HG02852 (cell line): ENCODE data around the gene ZNF593.

ENCODE experiments used
- ATAC-seq: cut with Tn5 transposase; IDR thresholded peaks from one replicate; pipeline ENCODE4 v1.9.1; 2021; ENCODE audit warnings: mild to moderate bottlenecking, moderate library complexity; ENCODE audit not compliant: unreplicated experiment

The ZNF593 gene

DNA sequence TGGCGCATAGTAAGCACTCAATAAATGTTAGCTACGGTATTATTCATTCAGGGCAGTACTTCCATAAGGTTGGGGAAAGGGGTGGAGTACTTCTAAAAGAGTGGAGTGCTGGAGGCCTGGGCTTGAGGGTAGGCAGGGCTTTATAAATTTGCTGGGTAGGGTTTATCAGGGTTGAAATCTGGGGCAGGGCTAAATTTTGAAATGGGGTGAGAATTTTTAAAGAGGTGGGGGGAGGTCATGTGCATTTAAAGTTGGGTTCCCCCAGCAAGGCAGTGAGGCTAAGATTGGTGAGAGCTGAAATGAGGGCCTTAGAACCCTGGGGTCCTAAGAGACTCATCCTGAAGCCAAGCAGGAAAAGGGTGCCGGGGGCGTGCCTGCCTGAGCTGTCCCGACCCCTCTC is 30.7 kb downstream of the ZNF593 start:
- ATAC-seq, result no peak

DNA sequence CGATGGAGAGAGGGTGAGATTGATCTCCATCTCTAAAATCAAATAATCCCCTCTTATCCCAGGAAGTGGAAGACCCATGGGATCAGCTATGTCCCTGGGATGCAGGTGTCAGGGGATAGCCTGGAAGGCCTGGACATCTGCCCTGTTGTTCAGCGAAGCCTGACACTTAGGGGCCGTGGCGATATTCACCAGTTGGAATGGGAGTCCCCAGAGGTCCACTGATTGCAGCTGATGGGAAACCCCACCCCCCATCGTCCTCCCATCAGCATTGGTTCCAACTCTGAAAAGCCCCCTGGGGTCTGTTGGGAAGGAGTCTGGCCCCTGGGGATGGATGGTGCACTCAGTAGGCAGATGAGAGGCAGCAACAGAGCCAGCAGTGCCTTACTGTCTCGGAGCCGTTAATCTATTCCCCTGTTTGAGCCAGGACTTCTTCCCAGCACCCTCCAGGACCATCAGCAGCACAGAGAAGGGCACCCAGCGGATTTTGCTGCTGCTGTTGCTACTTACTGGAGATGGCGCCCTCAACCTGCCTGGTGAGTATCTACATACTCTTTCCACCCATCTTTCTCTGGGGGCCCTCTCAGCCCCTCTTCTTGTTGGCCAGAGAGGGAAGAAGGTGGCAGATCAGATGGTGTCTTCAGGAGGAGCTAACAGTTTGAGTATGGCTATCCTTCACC is 34.1 kb downstream of the ZNF593 start:
- ATAC-seq, result no peak

DNA sequence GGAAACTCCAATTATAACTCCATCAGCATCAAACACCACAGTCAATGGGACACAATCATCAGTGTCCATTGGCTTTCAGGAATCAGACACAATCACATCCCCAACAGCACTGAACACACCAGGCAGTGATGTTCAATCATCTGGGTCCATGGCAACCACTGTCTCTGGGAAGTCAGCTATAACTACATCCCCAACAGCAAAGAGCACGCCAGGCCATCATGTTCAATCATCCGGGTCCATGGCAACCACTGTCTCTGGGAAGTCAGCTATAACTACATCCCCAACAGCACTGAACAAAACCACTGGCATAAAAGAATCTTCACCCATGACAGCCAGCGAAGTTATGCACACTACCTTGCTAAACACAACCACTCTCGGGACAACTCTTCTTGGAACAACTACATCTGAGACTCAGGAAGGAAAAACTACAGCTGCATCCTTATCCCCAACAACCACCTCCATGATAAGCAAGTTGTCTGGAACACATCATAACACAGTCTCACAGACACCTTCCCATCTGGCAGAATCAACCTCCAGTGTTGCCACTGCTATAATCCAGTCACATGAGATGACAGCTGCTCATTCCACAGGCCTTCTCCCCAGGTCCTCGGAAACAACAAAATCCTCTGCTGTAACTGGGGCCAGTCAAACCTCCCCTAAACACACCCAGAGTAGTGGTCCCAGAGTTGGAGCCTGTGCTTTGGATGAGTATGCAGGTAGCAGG is 40.6 kb downstream of the ZNF593 start:
- ATAC-seq, result no peak

DNA sequence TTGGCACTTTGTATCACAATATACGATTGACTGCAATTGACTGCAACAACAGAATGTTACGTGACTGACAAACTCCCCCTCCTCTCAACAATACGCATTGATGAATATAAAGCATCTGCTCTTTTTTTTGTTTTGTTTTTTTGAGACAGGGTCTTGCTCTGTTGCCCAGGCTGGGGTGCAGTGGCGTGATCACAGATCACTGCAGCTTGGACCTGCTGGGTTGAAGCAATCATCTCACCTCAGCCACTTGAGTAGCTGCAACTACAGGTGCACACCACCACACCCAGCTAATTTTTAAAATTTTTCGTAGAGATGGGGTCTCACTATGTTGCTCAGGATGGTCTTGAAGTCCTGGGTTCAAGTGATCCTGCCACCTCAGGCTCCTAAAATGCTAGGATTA is 43.0 kb downstream of the ZNF593 start:
- ATAC-seq, result no peak

DNA sequence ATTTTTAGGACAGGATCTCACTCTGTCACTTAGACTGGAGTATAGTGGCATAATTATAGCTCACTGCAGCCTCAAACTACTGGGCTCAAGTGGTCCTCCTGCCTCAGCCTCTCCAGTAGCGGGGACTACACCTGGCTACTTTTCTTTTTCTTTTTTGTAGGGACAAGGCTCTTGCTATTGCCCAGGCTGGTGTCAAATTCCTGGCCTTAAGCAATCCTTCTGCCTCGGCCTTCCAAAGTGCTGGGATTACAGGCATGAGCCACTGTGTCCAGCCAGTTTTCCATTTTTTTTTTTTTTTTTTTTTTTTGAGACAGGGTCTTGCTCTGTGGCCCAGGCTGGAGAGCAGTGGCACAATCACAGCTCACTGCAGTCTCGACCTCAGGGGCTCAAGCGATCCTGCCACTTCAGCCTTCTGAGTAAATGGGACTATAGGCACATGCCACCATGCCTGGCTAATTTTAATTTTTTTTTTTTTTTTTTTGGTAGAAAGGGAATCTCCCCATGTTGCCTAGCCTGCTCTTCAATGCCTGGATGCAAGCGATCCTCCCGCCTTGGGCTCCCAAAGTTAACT is 43.7 kb downstream of the ZNF593 start:
- ATAC-seq, result no peak

DNA sequence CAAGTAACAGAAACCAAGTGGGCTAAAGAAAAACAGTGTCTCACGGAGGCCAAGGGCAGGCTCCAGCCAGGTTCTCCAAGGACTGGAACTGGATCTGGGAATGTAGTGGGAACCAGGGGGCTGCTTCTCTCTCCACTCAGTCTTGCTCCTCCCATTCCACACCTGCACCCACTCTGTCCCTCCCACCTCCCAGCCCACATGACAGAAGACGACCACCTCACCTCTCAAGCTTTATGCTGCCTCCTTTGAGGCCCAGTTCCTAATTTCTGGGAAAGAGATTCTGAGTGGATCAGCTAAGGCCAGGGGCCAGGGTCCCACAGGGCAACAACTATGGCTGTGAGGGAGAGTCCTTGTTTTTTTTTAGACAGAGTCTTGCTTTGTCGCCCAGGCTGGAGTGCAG is 45.5 kb downstream of the ZNF593 start:
- ATAC-seq, result no peak

DNA sequence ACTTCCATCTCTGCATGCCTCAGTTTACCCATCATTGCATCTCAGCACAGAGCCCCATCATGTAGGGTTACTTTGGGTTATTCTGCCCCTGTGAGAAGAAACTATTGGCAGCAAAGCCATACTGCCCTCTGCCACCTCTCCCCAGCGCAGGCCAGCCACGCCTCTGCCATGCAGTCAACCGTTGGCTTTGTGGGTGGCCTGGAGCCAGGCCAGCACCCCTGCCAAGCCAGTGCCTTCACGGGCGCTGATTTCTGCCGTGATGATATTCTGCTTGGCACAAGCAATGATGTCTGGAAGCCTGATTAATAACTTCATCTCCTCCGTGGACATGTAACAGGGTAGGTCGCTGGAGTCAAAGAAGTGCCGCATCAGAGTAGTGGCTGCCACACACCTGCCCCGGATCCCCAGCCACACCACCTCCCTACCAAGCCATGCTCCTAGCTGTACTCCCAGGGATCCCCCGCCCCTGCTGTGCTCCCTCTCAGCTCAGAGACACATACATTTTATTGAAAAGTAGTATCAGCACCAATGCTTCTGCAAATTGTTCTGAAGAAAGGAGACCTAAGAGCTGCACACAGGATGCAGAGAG is 49.3 kb downstream of the ZNF593 start:
- ATAC-seq, result no peak
